ENCODE data around the gene OXER1.

DNA sequence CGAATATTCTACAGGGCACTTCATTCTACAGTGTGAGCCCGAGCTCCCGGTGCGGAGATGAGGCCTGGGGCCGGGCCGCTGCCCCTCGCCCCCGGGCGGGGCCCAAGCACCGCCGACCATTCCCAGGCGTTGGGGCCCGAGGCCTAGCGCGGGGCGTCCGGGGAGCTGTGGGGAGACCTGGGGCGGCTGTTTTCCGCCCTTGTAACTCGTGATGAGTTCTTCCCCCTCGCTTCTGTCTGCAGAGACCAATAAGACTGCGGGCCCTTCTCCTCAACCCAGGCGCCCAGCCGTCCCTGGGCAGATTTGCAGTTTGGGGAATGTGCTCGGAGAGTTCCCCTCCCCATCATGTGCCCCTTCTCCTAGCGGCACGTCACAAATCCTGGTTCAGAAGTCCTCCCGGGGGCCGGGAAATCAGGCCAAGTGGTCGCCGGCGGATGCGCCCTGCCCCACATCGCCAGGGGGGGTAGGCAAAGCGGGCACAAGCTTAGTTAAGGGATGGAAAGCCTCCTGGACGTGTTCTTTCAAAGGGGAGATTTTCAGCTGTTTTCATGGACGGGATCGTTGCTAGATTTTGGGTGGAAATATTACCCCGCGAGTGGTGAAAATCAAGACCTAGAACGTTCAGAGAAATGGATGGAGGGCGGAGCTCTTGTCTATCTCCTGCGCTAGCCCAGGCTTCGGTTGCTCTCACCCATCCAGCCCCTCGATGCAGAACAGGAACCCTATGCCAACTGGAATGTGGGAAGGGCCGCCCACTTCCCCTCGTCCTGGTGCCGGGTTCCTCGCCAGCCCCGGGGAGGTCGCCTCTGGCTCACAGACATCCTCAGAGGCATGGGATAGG is 47.3 kb upstream of the OXER1 start:
- TF ChIP-seq EZH2 (IDR thresholded peaks at IDR 0.05; ENCODE audit: insufficient read depth, poor library complexity, severe bottlenecking) (no peak), EZH2phosphoT487 (IDR thresholded peaks at IDR 0.05; ENCODE audit: insufficient read depth, low read depth) (no peak)

Data from GM23248 (cell line).